Activated CD8-positive, alpha-beta T cell treated with anti-CD3 and anti-CD28 coated beads, Interleukin-2, amount 10 ng/mL, durations not matched to agents 7 days and 5 days (primary cell): ENCODE measurements around the gene HGD. TPM values are rescaled to one million over a fixed set of nuclear protein-coding genes. Genes with fewer than 3 reads are reported as not detected.

Experiments
- ATAC-seq: fragments of 150-1000 bp; cut with Tn5 transposase; one replicate; pipeline ENCODE4 v1.10.0; 2021; ENCODE audit warnings: moderate library complexity
- CTCF ChIA-PET: fragments of 350-600 bp; sonication (Branson Sonifier 250); formaldehyde crosslinking; loops from one replicate; lab custom pipeline; 2021; ENCODE audit warnings: antibody characterized with exemption; lab: Charles Lee
- POLR2A ChIA-PET: fragments of 350-600 bp; sonication (Branson Sonifier 250); formaldehyde crosslinking; loops from one replicate; lab custom pipeline; 2021; ENCODE audit warnings: antibody characterized with exemption; lab: Charles Lee
- DNase-seq: peaks from one replicate; pipeline ENCODE4 v3.0.0-alpha.2; 2020
- H3K27ac Mint-ChIP-seq: one replicate; pipeline ENCODE4 v1.8.0; 2021; ENCODE audit warnings: mild to moderate bottlenecking, mixed read lengths
- H3K27me3 Mint-ChIP-seq: one replicate; pipeline ENCODE4 v1.8.0; 2021; ENCODE audit warnings: low read depth, mixed read lengths
- H3K36me3 Mint-ChIP-seq: one replicate; pipeline ENCODE4 v1.8.0; 2021; ENCODE audit warnings: low read depth, mixed read lengths
- H3K4me1 Mint-ChIP-seq: one replicate; pipeline ENCODE4 v1.8.0; 2021; ENCODE audit warnings: low read depth, mixed read lengths
- H3K4me3 Mint-ChIP-seq: one replicate; pipeline ENCODE4 v1.8.0; 2021; ENCODE audit warnings: mild to moderate bottlenecking, mixed read lengths
- H3K9me3 Mint-ChIP-seq: one replicate; pipeline ENCODE4 v1.8.0; 2022; ENCODE audit warnings: mixed read lengths; ENCODE audit not compliant: insufficient read depth
- total RNA-seq, 2 experiments: library from RNA; stranded (reverse); gene quantifications; one replicate each; pipeline ENCODE4 v1.2.3, GENCODE V29; 2021

The HGD gene
- total RNA-seq, 2 experiments from 2014 or later = 0.26 to 0.29 TPM

GRCh38 chr3:120599211-120599610, 82.8 kb downstream of the HGD start:
- Mint-ChIP-seq H3K4me1 (peaks cover 8% of the 10 kb centered on the region), H3K36me3 (peaks cover 25% of the 10 kb centered on the region), H3K27ac (no peak overlapping the region), H3K27me3 (no peaks in the 10 kb centered on the region), H3K4me3 (no peak overlapping the region), H3K9me3 (no peaks in the 10 kb centered on the region)
- DNase-seq = no peak
- ATAC-seq = no peak
- CTCF ChIA-PET = interaction anchor here (2.3 kb wide), 1 partner anchor 196 kb away, joined by 9 read pairs; no protein-coding TSS in a partner anchor
- POLR2A ChIA-PET = no interaction called here

GRCh38 chr3:120597445-120598049, 84.5 kb downstream of the HGD start:
- POLR2A ChIA-PET = interaction anchor here (1.0 to 2.4 kb wide), 3 partner anchors 122 to 248 kb away, joined by 5 to 29 read pairs (median 5); partner anchors contain the start of genes GTF2E1, LRRC58 and RABL3
- CTCF ChIA-PET = interaction anchor here (1.1 to 3.9 kb wide), 3 partner anchors 30 to 197 kb away, joined by 3 to 31 read pairs (median 24); no protein-coding TSS in a partner anchor
- Mint-ChIP-seq H3K4me3 (peak overlapping the region; percentile 80), H3K27me3 (peaks cover under 1% of the 10 kb centered on the region), H3K27ac (peak overlapping the region; percentile 64), H3K4me1 (peaks cover 8% of the 10 kb centered on the region), H3K36me3 (peaks cover 21% of the 10 kb centered on the region), H3K9me3 (no peaks in the 10 kb centered on the region)
- ATAC-seq = no peak
- no peak for DNase-seq

GRCh38 chr3:120596853-120597223, 85.2 kb downstream of the HGD start:
- ChIA-PET CTCF (interaction anchor here (2.1 to 3.9 kb wide), 3 partner anchors 38 to 198 kb away, joined by 4 to 31 read pairs (median 24); no protein-coding TSS in a partner anchor), POLR2A (interaction anchor here (1.0 to 2.4 kb wide), 6 partner anchors 8 to 248 kb away, joined by 3 to 29 read pairs (median 5); partner anchors contain the start of genes GTF2E1, LRRC58 and RABL3)
- ATAC-seq = no peak
- Mint-ChIP-seq H3K27me3 (peaks cover 3% of the 10 kb centered on the region), H3K4me3 (peak overlapping the region; percentile 87), H3K27ac (peak overlapping the region; percentile 94), H3K9me3 (no peaks in the 10 kb centered on the region), H3K36me3 (peaks cover 16% of the 10 kb centered on the region), H3K4me1 (peaks cover 8% of the 10 kb centered on the region)
- DNase-seq = no peak

GRCh38 chr3:120596116-120596852, 85.8 kb downstream of the HGD start, which contains the start of gene NDUFB4:
NDUFB4 (plus strand) TSS chr3:120596336; CDS start chr3:120596360, 24 bp downstream.
- H3K4me1 Mint-ChIP-seq = peaks cover 8% of the 10 kb centered on the region
- peak within 1 kb of the TSS; percentile 94 for H3K27ac Mint-ChIP-seq
- ATAC-seq (peak; percentile 99), DNase-seq (peak; percentile 97)
- H3K27me3 Mint-ChIP-seq = peaks cover 3% of the 10 kb centered on the region
- H3K36me3 Mint-ChIP-seq = peaks cover 11% of the 10 kb centered on the region
- peak within 1 kb of the TSS; percentile 87 for H3K4me3 Mint-ChIP-seq
- H3K9me3 Mint-ChIP-seq = no peaks in the 10 kb centered on the region
- ChIA-PET POLR2A (interaction anchor here (0.7 to 2.4 kb wide), 14 partner anchors 9 to 501 kb away, joined by 3 to 29 read pairs (median 4); partner anchors contain the start of genes GTF2E1, LRRC58 and RABL3), CTCF (interaction anchor here (0.6 to 3.9 kb wide), 11 partner anchors 8 to 198 kb away, joined by 3 to 31 read pairs (median 4); no protein-coding TSS in a partner anchor)

- POLR2A ChIA-PET = interaction anchor here (0.7 to 2.4 kb wide), 13 partner anchors 9 to 500 kb away, joined by 3 to 29 read pairs (median 4); partner anchors contain the start of genes GTF2E1, LRRC58 and RABL3
- H3K36me3 Mint-ChIP-seq = peaks cover 5% of the 10 kb centered on the region
- CTCF ChIA-PET = interaction anchor here (1.0 to 3.9 kb wide), 10 partner anchors 9 to 199 kb away, joined by 3 to 31 read pairs (median 6); no protein-coding TSS in a partner anchor
- peak overlapping the region; percentile 94 for H3K27ac Mint-ChIP-seq
- ATAC-seq (no peak), DNase-seq (no peak)
- no peaks in the 10 kb centered on the region for H3K9me3 Mint-ChIP-seq
- H3K4me1 Mint-ChIP-seq = peaks cover 8% of the 10 kb centered on the region
- peaks cover 3% of the 10 kb centered on the region for H3K27me3 Mint-ChIP-seq
- H3K4me3 Mint-ChIP-seq = peak overlapping the region; percentile 87
These were observed 86.3 kb downstream of the HGD start for GRCh38 chr3:120595788-120596115.

GRCh38 chr3:120587332-120587975, 94.6 kb downstream of the HGD start:
- Mint-ChIP-seq H3K27ac (no peak overlapping the region), H3K36me3 (no peaks in the 10 kb centered on the region), H3K27me3 (peaks cover 10% of the 10 kb centered on the region), H3K4me1 (no peaks in the 10 kb centered on the region), H3K9me3 (no peaks in the 10 kb centered on the region), H3K4me3 (no peak overlapping the region)
- ChIA-PET CTCF (no interaction called here), POLR2A (no interaction called here)
- no peak for ATAC-seq
- no peak for DNase-seq

Other genes with a start within 250 kb of the HGD start
- gene FSTL1, start 231.2 kb downstream of the HGD start, total RNA-seq = under 1 TPM; 0.37 to 0.50 TPM
- 100 to 1,000 TPM; 119 to 124 TPM for gene NDUFB4, start 85.9 kb downstream of the HGD start, total RNA-seq
- gene RABL3, start 60.3 kb upstream of the HGD start, total RNA-seq = 10 to 100 TPM; 24.4 to 25.5 TPM
- gene GTF2E1, start 60.5 kb upstream of the HGD start, total RNA-seq = 10 to 100 TPM; 32.3 to 32.4 TPM
- not detected for gene STXBP5L, start 226.0 kb upstream of the HGD start, total RNA-seq